PC-9 (cell line): ENCODE data around the gene PPP1R3E. TPM values are rescaled to one million over a fixed set of nuclear protein-coding genes. Genes with fewer than 3 reads are reported as not detected.

Experiments
- BruUV-seq: library from RNA; stranded (reverse); fragments of 400-500 nt; replicated peaks from 2 replicates; lab custom pipeline; 2021; lab: Mats Ljungman, UMichigan
- CTCF ChIA-PET: fragments of 300-600 bp; sonication (Branson Sonifier 250); formaldehyde crosslinking; loops from one replicate; lab custom pipeline; 2022; ENCODE audit warnings: antibody characterized with exemption; lab: Charles Lee
- POLR2A ChIA-PET: fragments of 300-600 bp; sonication (Branson Sonifier 250); formaldehyde crosslinking; loops from one replicate; lab custom pipeline; 2022; ENCODE audit warnings: antibody characterized with exemption; ENCODE audit not compliant: unreplicated experiment; lab: Charles Lee
- DNase-seq, 2 experiments: peaks; one replicate each; pipeline versions ENCODE4 v3.0.0 to v3.0.0-alpha.2; 2015 to 2022; ENCODE audit warnings: mixed read lengths in 1 of 2
- H2AFZ ChIP-seq: fragments of 200-600 bp; sonication (generic); 2 replicates; pipeline ENCODE4 v1.8.1; 2017; ENCODE audit warnings: antibody characterized with exemption
- H3F3A ChIP-seq: fragments of 200-600 bp; sonication (generic); 2 replicates; pipeline ENCODE4 v1.8.1; 2017; ENCODE audit warnings: antibody characterized with exemption, mild to moderate bottlenecking, low read depth; ENCODE audit not compliant: insufficient read depth
- H3K27ac ChIP-seq: fragments of 200-600 bp; sonication (generic); 2 replicates; pipeline ENCODE4 v1.6.1; 2016; ENCODE audit warnings: mixed run types
- H3K27me3 ChIP-seq: fragments of 200-600 bp; sonication (generic); 2 replicates; pipeline ENCODE4 v1.6.1; 2016; ENCODE audit warnings: low read depth, mixed run types; ENCODE audit not compliant: insufficient read depth
- H3K36me3 ChIP-seq: fragments of 200-600 bp; sonication (generic); 2 replicates; pipeline ENCODE4 v1.6.1; 2016; ENCODE audit warnings: low read depth, mixed run types
- H3K4me1 ChIP-seq: fragments of 200-600 bp; sonication (generic); replicated peaks from 2 replicates; pipeline ENCODE4 v1.6.1; 2016; ENCODE audit warnings: mixed run types; ENCODE audit not compliant: insufficient read depth
- H3K4me2 ChIP-seq: fragments of 200-600 bp; sonication (generic); 2 replicates; pipeline ENCODE4 v1.6.1; 2017; ENCODE audit warnings: mixed run types
- H3K4me3 ChIP-seq: fragments of 200-600 bp; sonication (generic); 2 replicates; pipeline ENCODE4 v1.6.1; 2016; ENCODE audit warnings: mixed run types
- H3K79me2 ChIP-seq: fragments of 200-600 bp; sonication (generic); 2 replicates; pipeline ENCODE4 v1.6.1; 2017; ENCODE audit warnings: low read depth, mixed run types
- H3K9me2 ChIP-seq: fragments of 200-600 bp; sonication (generic); 2 replicates; pipeline ENCODE4 v1.8.1; 2017; ENCODE audit warnings: mild to moderate bottlenecking; ENCODE audit not compliant: insufficient read depth
- H3K9me3 ChIP-seq: fragments of 200-600 bp; sonication (generic); 2 replicates; pipeline ENCODE4 v1.8.1; 2016; ENCODE audit warnings: low read depth; ENCODE audit not compliant: insufficient read depth
- H4K20me1 ChIP-seq: fragments of 200-600 bp; sonication (generic); 2 replicates; pipeline ENCODE4 v1.8.1; 2017; ENCODE audit not compliant: insufficient read depth
- CTCF ChIP-seq: fragments of 200-600 bp; sonication (generic); conservative IDR thresholded peaks from 2 replicates; pipeline ENCODE4 v1.6.1; 2017; ENCODE audit warnings: mixed run types, antibody characterized with exemption, mild to moderate bottlenecking, moderate library complexity
- EZH2 ChIP-seq: fragments of 200-600 bp; sonication (generic); IDR thresholded peaks from 2 replicates; pipeline ENCODE4 v1.8.0; 2017; ENCODE audit warnings: antibody characterized with exemption, low read depth
- intact Hi-C: fragments of 100-400 bp; cut with micrococcal nuclease; formaldehyde crosslinking; loops from one replicate; pipeline ENCODE4 v1.10.0; 2022; ENCODE audit not compliant: unreplicated experiment
- total RNA-seq: library from RNA; stranded (reverse); gene quantifications from 2 replicates; pipeline ENCODE4 v1.2.3, GENCODE V29; 2021

Gene PPP1R3E
- total RNA-seq, 1 experiment from 2014 or later: 9.5 TPM

- Histone ChIP-seq H3K27ac (no peak overlapping the region), H3K4me3 (no peak overlapping the region), H3K9me2 (no peaks in the 10 kb centered on the region), H3K4me1 (no peaks in the 10 kb centered on the region), H3K4me2 (no peak overlapping the region), H3K27me3 (peaks cover 45% of the 10 kb centered on the region), H3K36me3 (no peaks in the 10 kb centered on the region), H3K9me3 (no peaks in the 10 kb centered on the region; the same call in 1 of the 2 replicates), H2AFZ (no peak overlapping the region), H3K79me2 (no peaks in the 10 kb centered on the region), H4K20me1 (no peaks in the 10 kb centered on the region), H3F3A (no peaks in the 10 kb centered on the region)
- no peak for DNase-seq
- no TSS peak for BruUV-seq
- ChIA-PET POLR2A (no interaction called here), CTCF (no interaction called here)
- intact Hi-C loops: no loop called here
- TF ChIP-seq CTCF (no peak), EZH2 (no peak)
These were observed 46.6 kb upstream of the PPP1R3E start for GRCh38 chr14:23349156-23349845.

- ChIA-PET POLR2A (no interaction called here), CTCF (interaction anchor here (0.5 kb wide), 1 partner anchor 704 kb away, joined by 3 read pairs; no protein-coding TSS in a partner anchor)
- Histone ChIP-seq H3K36me3 (no peaks in the 10 kb centered on the region), H3K9me3 (no peaks in the 10 kb centered on the region; the same call in 1 of the 2 replicates), H3K27me3 (peaks cover 44% of the 10 kb centered on the region), H3K4me1 (no peaks in the 10 kb centered on the region), H3K4me3 (no peak overlapping the region), H3K27ac (no peak overlapping the region), H3K4me2 (no peak overlapping the region), H3K79me2 (no peaks in the 10 kb centered on the region), H3F3A (no peaks in the 10 kb centered on the region), H3K9me2 (no peaks in the 10 kb centered on the region), H2AFZ (no peak overlapping the region), H4K20me1 (no peaks in the 10 kb centered on the region)
- intact Hi-C loops: no loop called here
- DNase-seq: no peak
- no peak for TF ChIP-seq CTCF
- TF ChIP-seq EZH2: no peak
- no TSS peak for BruUV-seq
These were observed 45.6 kb upstream of the PPP1R3E start for GRCh38 chr14:23348297-23348655.

GRCh38 chr14:23347406-23348296 is 45.0 kb upstream of the PPP1R3E start:
- H2AFZ ChIP-seq: no peak overlapping the region
- TF ChIP-seq EZH2: no peak
- TF ChIP-seq CTCF: no peak
- no peaks in the 10 kb centered on the region for H3K4me1 ChIP-seq
- H3K4me2 ChIP-seq: no peak overlapping the region
- no TSS peak for BruUV-seq
- ChIA-PET CTCF (no interaction called here), POLR2A (no interaction called here)
- no peaks in the 10 kb centered on the region; the same call in 1 of the 2 replicates for H3K9me3 ChIP-seq
- H3F3A ChIP-seq: no peaks in the 10 kb centered on the region
- peaks cover 43% of the 10 kb centered on the region for H3K27me3 ChIP-seq
- H3K27ac ChIP-seq: no peak overlapping the region
- intact Hi-C loops: no loop called here
- no peak for DNase-seq
- no peaks in the 10 kb centered on the region for H4K20me1 ChIP-seq
- no peaks in the 10 kb centered on the region for H3K36me3 ChIP-seq
- H3K4me3 ChIP-seq: no peak overlapping the region
- no peaks in the 10 kb centered on the region for H3K79me2 ChIP-seq
- H3K9me2 ChIP-seq: no peaks in the 10 kb centered on the region
